H9 (cell line): ENCODE results near the gene FFAR3. TPM values are rescaled to one million over a fixed set of nuclear protein-coding genes. Genes with fewer than 3 reads are reported as not detected.

Experiments
- DNase-seq: peaks from one replicate; pipeline ENCODE4 v3.0.0-alpha.2; 2017
- H2AFZ ChIP-seq: one replicate; pipeline ENCODE4 v1.6.1; 2013; ENCODE audit warnings: mild to moderate bottlenecking, low read length, control low read depth, moderate library complexity
- H2AK5ac ChIP-seq: 2 replicates; pipeline ENCODE4 v1.6.1; 2013; ENCODE audit warnings: low read length, control low read depth, mixed read lengths; ENCODE audit not compliant: insufficient read length
- H2BK120ac ChIP-seq: one replicate; pipeline ENCODE4 v1.6.1; 2013; ENCODE audit warnings: low read depth, mild to moderate bottlenecking, low read length, control low read depth, inconsistent platforms; ENCODE audit not compliant: poor library complexity, severe bottlenecking
- H2BK12ac ChIP-seq: 2 replicates; pipeline ENCODE4 v1.6.1; 2013; ENCODE audit warnings: low read length, control low read depth, mixed read lengths, low read depth; ENCODE audit not compliant: insufficient read length
- H2BK15ac ChIP-seq: 2 replicates; pipeline ENCODE4 v1.6.1; 2013; ENCODE audit warnings: low read depth, low read length, control low read depth
- H2BK20ac ChIP-seq: one replicate; pipeline ENCODE4 v1.6.1; 2013; ENCODE audit warnings: low read depth, mild to moderate bottlenecking, low read length, control low read depth, inconsistent platforms; ENCODE audit not compliant: poor library complexity, severe bottlenecking
- H2BK5ac ChIP-seq: 2 replicates; pipeline ENCODE4 v1.6.1; 2013; ENCODE audit warnings: low read length, control low read depth, mixed read lengths; ENCODE audit not compliant: insufficient read length
- H3K14ac ChIP-seq: 2 replicates; pipeline ENCODE4 v1.6.1; 2013; ENCODE audit warnings: low read length, control low read depth; ENCODE audit not compliant: insufficient read depth
- H3K18ac ChIP-seq: 2 replicates; pipeline ENCODE4 v1.6.1; 2013; ENCODE audit warnings: low read depth, mild to moderate bottlenecking, mixed read lengths, low read length, control low read depth; ENCODE audit not compliant: insufficient read length
- H3K23ac ChIP-seq: 2 replicates; pipeline ENCODE4 v1.6.1; 2013; ENCODE audit warnings: low read length, control low read depth, mixed read lengths, low read depth; ENCODE audit not compliant: insufficient read length
- H3K23me2 ChIP-seq: 2 replicates; pipeline ENCODE4 v1.6.1; 2013; ENCODE audit warnings: low read depth, mild to moderate bottlenecking, mixed read lengths, low read length, control low read depth; ENCODE audit not compliant: insufficient read length, poor library complexity, severe bottlenecking
- H3K27ac ChIP-seq: 2 replicates; pipeline ENCODE4 v1.5.1; 2013; ENCODE audit warnings: low read length, control low read depth, mixed read lengths, low read depth; ENCODE audit not compliant: insufficient read length
- H3K27me3 ChIP-seq: 2 replicates; pipeline ENCODE4 v1.6.1; 2013; ENCODE audit warnings: low read length, control low read depth, inconsistent platforms; ENCODE audit not compliant: insufficient read depth
- H3K4ac ChIP-seq: 2 replicates; pipeline ENCODE4 v1.6.1; 2013; ENCODE audit warnings: low read depth, mild to moderate bottlenecking, control low read depth, inconsistent platforms, low read length, moderate library complexity
- H3K4me1 ChIP-seq: 2 replicates; pipeline ENCODE4 v1.6.1; 2013; ENCODE audit warnings: low read length, control low read depth, inconsistent platforms; ENCODE audit not compliant: insufficient read depth
- H3K4me2 ChIP-seq: 2 replicates; pipeline ENCODE4 v1.6.1; 2013; ENCODE audit warnings: low read length, control low read depth, mixed read lengths; ENCODE audit not compliant: insufficient read length, insufficient read depth
- H3K56ac ChIP-seq: 2 replicates; pipeline ENCODE4 v1.6.1; 2013; ENCODE audit warnings: low read depth, mild to moderate bottlenecking, mixed read lengths, low read length, control low read depth; ENCODE audit not compliant: insufficient read length
- H3K79me1 ChIP-seq: 2 replicates; pipeline ENCODE4 v1.6.1; 2013; ENCODE audit warnings: low read depth, mild to moderate bottlenecking, moderate library complexity, low read length, control low read depth, inconsistent platforms; ENCODE audit not compliant: insufficient read depth, poor library complexity, severe bottlenecking
- H3K79me2 ChIP-seq: 2 replicates; pipeline ENCODE4 v1.6.1; 2013; ENCODE audit warnings: low read length, control low read depth, inconsistent platforms; ENCODE audit not compliant: insufficient read depth
- H3K9ac ChIP-seq: 2 replicates; pipeline ENCODE4 v1.6.1; 2013; ENCODE audit warnings: low read length, control low read depth, mixed read lengths; ENCODE audit not compliant: insufficient read length; ENCODE audit errors: extremely low read depth
- H3K9me3 ChIP-seq: one replicate; pipeline ENCODE4 v1.6.1; 2013; ENCODE audit warnings: low read depth, low read length, inconsistent platforms; ENCODE audit not compliant: control insufficient read depth
- H3T11ph ChIP-seq: one replicate; pipeline ENCODE4 v1.6.1; 2013; ENCODE audit warnings: mild to moderate bottlenecking, low read length, control low read depth, inconsistent platforms
- H4K20me1 ChIP-seq: one replicate; pipeline ENCODE4 v1.6.1; 2013; ENCODE audit not compliant: control insufficient read depth, insufficient read length, insufficient read depth
- H4K5ac ChIP-seq: 2 replicates; pipeline ENCODE4 v1.6.1; 2013; ENCODE audit warnings: low read depth, mild to moderate bottlenecking, mixed read lengths, low read length, control low read depth; ENCODE audit not compliant: insufficient read length
- H4K8ac ChIP-seq: replicated peaks from 2 replicates; pipeline ENCODE4 v1.6.1; 2013; ENCODE audit warnings: low read length, control low read depth, mixed read lengths, low read depth; ENCODE audit not compliant: insufficient read length
- H4K91ac ChIP-seq: 2 replicates; pipeline ENCODE4 v1.6.1; 2013; ENCODE audit warnings: low read depth, mild to moderate bottlenecking, moderate library complexity, mixed read lengths, low read length, control low read depth; ENCODE audit not compliant: insufficient read length
- H3K27ac Mint-ChIP-seq, 3 experiments: 2 replicates in 2 of 3; 3 replicates in 1 of 3; pipeline ENCODE4 v1.8.0; 2020 to 2021; ENCODE audit warnings: mixed read lengths in 3 of 3, mild to moderate bottlenecking in 1 of 3, moderate library complexity in 1 of 3
- H3K27me3 Mint-ChIP-seq: 2 replicates; pipeline ENCODE4 v1.8.0; 2021; ENCODE audit warnings: low read depth, mild to moderate bottlenecking, moderate library complexity, mixed read lengths
- H3K36me3 Mint-ChIP-seq, 3 experiments: 2 replicates in 2 of 3; 3 replicates in 1 of 3; pipeline ENCODE4 v1.8.0; 2020 to 2021; ENCODE audit warnings: low read depth in 3 of 3, mixed read lengths in 3 of 3; ENCODE audit not compliant: insufficient read depth in 1 of 3
- H3K4me1 Mint-ChIP-seq, 2 experiments: 2 replicates each; pipeline ENCODE4 v1.8.0; 2020; ENCODE audit warnings: mixed read lengths in 2 of 2
- H3K4me3 Mint-ChIP-seq, 2 experiments: 2 replicates in 1 of 2; 3 replicates in 1 of 2; pipeline ENCODE4 v1.8.0; 2020 to 2021; ENCODE audit warnings: mild to moderate bottlenecking in 2 of 2, mixed read lengths in 2 of 2, moderate library complexity in 1 of 2
- H3K9me3 Mint-ChIP-seq, 2 experiments: 2 replicates in 1 of 2; 3 replicates in 1 of 2; pipeline ENCODE4 v1.8.0; 2020; ENCODE audit warnings: mild to moderate bottlenecking in 2 of 2, mixed read lengths in 2 of 2, moderate library complexity in 1 of 2
- WGBS: extraction: QIAGEN DNeasy Blood & Tissue Kit; methylation state at CpG from one replicate; pipeline ENCODE4 v1.1.7; 2013; ENCODE audit warnings: missing lambda C conversion rate, low lambda C conversion rate, mixed read lengths; ENCODE audit not compliant: insufficient read length; ENCODE audit errors: extremely low coverage; 5-methylcytosine and 5-hydroxymethylcytosine counted together
- total RNA-seq: library from RNA; stranded (reverse); gene quantifications from 2 replicates; pipeline ENCODE4 v1.2.1, GENCODE V29; 2021
- TF ChIP-seq, protein P1 (sequence below): fragments of 200-600 bp; sonication (generic); conservative IDR thresholded peaks from 3 replicates; pipeline ENCODE4 v1.8.0; 2021; ENCODE audit warnings: antibody characterized with exemption, mild to moderate bottlenecking

Gene FFAR3
- total RNA-seq, 1 experiment from 2014 or later, result not detected

DNA sequence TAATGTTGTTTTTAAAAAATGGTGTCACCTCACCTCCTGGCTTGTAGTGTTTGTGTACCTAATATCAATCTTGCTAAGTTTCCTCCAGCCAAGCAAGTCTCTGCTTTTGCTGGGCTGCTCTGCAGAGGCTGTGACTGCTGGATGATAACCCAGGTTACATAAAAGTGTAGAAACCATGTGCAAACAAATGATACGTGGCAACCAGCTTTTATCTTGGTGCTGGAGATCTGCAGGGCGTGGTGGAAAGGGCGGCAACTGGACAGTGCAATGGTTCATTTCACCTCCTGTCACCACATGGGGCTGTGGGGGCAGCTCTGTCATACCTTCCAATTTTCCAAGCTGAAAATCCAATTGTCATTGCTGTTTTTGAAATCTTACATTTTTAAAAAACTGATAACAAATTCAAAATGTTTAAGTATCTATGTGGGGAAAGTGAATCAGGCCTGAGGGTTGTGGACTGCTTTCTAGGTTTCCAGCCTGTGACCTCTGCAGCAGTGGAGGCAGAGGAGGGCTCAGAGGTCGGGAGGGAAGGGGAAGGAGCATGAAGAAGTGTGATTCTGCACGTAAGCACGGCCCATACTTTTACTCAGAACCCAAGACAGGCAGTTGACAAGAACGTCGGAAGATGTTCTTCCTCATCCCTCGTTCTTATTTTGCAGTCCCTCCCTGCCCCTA, 22.3 kb downstream of the FFAR3 start:
- H3K56ac ChIP-seq, result no peak overlapping the region
- H3K14ac ChIP-seq, result no peak overlapping the region
- no peak overlapping the region for H3K4me3 Mint-ChIP-seq
- H2BK12ac ChIP-seq, result no peak overlapping the region
- H4K20me1 ChIP-seq, result no peaks in the 10 kb centered on the region
- H2BK120ac ChIP-seq, result no peak overlapping the region
- H3K4ac ChIP-seq, result no peak overlapping the region
- H3K4me1 Mint-ChIP-seq, result peaks cover 18% of the 10 kb centered on the region in 2 experiments
- TF ChIP-seq, protein P1, sequence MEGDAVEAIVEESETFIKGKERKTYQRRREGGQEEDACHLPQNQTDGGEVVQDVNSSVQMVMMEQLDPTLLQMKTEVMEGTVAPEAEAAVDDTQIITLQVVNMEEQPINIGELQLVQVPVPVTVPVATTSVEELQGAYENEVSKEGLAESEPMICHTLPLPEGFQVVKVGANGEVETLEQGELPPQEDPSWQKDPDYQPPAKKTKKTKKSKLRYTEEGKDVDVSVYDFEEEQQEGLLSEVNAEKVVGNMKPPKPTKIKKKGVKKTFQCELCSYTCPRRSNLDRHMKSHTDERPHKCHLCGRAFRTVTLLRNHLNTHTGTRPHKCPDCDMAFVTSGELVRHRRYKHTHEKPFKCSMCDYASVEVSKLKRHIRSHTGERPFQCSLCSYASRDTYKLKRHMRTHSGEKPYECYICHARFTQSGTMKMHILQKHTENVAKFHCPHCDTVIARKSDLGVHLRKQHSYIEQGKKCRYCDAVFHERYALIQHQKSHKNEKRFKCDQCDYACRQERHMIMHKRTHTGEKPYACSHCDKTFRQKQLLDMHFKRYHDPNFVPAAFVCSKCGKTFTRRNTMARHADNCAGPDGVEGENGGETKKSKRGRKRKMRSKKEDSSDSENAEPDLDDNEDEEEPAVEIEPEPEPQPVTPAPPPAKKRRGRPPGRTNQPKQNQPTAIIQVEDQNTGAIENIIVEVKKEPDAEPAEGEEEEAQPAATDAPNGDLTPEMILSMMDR, result no peak
- no peak overlapping the region for H3K18ac ChIP-seq
- no peak overlapping the region for H3K9ac ChIP-seq
- H2BK20ac ChIP-seq, result no peak overlapping the region
- no CpG with 5 or more reads among the region's 9 CpGs for WGBS
- H2AFZ ChIP-seq, result no peak overlapping the region
- H3K36me3 Mint-ChIP-seq, result peaks cover 2 to 5% (median 4%) of the 10 kb centered on the region in 3 experiments; a peak in 4 of 7 replicates
- H3K27me3 Mint-ChIP-seq, result peaks cover 39% of the 10 kb centered on the region
- H4K91ac ChIP-seq, result no peak overlapping the region
- H3K27me3 ChIP-seq, result no peaks in the 10 kb centered on the region
- H3K9me3 ChIP-seq, result peaks cover 20% of the 10 kb centered on the region
- no peaks in the 10 kb centered on the region for H3K79me1 ChIP-seq
- no peaks in the 10 kb centered on the region for H3K79me2 ChIP-seq
- no peak overlapping the region for H4K5ac ChIP-seq
- H3K23me2 ChIP-seq, result no peaks in the 10 kb centered on the region
- no peak overlapping the region for H3K4me2 ChIP-seq
- DNase-seq, result no peak
- no peak overlapping the region for H3K23ac ChIP-seq
- no peak overlapping the region for H3K27ac ChIP-seq
- no peak overlapping the region for H2BK5ac ChIP-seq
- no peak overlapping the region for H4K8ac ChIP-seq
- peaks cover 38 to 43% of the 10 kb centered on the region in 2 experiments for H3K9me3 Mint-ChIP-seq
- H3K27ac Mint-ChIP-seq, result no peak overlapping the region
- H3K4me1 ChIP-seq, result 0 out of 2 replicates have a peak, but pooled peaks cover 2% of the 10 kb centered on the region
- no peak overlapping the region for H2AK5ac ChIP-seq
- no peak overlapping the region for H3T11ph ChIP-seq
- H2BK15ac ChIP-seq, result no peak overlapping the region
